Measurements from ENCODE around the gene CDH4.

DNA sequence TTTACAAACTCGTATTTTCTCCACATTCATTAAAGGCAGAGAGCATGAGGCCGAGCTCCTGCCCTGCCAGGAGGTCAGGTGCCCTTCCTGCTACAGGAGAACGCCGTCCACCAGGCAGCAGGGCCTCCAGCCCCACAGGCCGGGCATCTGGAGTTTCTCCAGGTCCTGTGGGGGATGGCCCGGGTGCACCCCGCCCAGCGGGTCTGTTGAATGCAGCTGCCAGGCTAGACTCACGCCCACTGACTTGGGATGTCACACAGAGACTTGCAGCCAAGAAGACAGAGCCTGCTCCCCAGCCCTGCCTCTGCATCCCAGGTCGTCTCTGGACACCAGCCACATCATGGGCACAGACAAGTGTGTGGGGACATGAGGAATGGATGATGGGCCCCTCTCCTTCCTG, 376.4 kb downstream of the CDH4 start:
- no peak for TF ChIP-seq TCF7L2 (IDR thresholded peaks at IDR 0.05; ENCODE audit: low read depth, low read length)
- no peak for TF ChIP-seq CTCF (IDR thresholded peaks at IDR 0.05)
- TF ChIP-seq REST (IDR thresholded peaks at IDR 0.05; ENCODE audit: insufficient read depth in 1 of 2, low read depth in 2 of 2, low read length in 1 of 2): no peak
- TF ChIP-seq POLR2AphosphoS5 (IDR thresholded peaks at IDR 0.05; ENCODE audit: low read depth, low read length): no peak
- TF ChIP-seq SIN3A (IDR thresholded peaks at IDR 0.05; ENCODE audit: borderline replicate concordance, insufficient read depth, low read depth, low read length): no peak
